GM18907 (cell line): ENCODE measurements around the gene LGALSL.
"Not testable (repeated sequence)": the region's sequence is repeated elsewhere in the genome, so short reads cannot be mapped to it uniquely, and the experiment has no call there.

Experiments
- ATAC-seq: cut with Tn5 transposase; IDR thresholded peaks from one replicate; pipeline ENCODE4 v1.9.1; 2021; ENCODE audit warnings: mild to moderate bottlenecking, moderate library complexity; ENCODE audit not compliant: unreplicated experiment

Gene LGALSL

DNA sequence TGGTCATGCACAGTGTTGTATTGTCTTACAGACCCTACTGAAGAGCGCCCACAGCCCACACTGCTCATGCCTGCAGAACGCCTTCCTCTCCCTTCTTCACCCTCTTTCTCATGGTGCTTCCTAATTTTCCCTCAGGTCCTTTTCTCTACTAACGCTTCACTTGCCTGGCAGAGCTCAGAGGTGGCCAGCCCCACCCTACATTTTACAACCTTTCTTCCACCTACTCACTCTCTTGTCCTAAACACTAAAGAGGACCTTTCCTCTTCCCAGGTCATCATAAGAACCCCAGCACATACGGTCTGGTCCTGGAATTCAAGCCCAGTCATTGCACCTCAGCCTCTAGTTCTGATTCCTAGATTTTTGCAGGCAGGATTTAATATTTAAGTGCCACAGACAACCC lies 11.7 kb upstream of the LGALSL start:
- ATAC-seq: no peak

DNA sequence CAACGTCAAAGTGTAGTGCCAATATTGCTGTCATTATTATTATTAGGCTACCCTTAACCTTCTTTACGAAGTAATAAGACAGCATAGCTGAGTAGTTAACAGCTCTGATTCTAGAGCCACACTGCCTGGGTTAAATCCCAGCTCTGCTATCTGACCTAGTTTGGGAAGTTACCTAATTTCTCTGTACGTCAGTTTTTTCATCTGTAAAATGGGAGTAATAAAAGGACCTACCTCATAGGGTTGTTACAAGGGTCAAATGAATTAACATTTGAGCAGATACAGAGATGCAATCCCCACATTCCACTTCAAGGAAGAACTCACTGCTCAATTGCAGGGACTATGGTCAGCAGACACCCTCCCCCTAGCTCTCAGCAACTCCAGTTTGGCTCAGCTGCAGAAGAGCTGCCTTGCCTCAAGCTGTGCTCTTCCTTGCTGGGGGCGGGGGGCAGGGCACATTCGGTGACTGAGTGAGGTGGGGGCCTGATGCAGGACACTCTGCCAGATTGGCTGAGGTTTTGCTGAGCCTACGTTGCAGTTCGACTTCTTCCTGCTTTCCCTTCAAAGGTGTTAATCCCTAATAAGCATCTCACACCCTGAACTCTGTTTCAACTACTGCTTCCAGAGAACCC lies 11.0 kb upstream of the LGALSL start:
- ATAC-seq: no peak

DNA sequence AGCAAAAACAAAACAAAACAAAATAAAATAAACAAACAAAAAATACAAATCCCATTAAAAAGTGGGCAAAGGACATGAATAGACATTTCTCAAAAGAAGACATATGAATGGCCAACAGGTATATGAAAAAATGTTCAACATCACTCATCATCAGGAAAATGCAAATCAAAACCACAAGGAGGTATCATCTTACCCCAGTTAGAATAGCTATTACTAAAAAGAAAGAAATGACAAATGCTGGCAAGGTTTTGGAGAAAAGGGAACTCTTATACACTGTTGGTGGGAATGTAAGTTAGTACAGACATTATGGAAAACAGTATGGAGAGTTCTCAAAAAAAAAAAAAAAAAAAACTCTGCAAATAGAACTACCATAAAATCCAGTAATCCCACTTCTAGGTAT lies 8.0 kb upstream of the LGALSL start:
- not testable (repeated sequence) for ATAC-seq

DNA sequence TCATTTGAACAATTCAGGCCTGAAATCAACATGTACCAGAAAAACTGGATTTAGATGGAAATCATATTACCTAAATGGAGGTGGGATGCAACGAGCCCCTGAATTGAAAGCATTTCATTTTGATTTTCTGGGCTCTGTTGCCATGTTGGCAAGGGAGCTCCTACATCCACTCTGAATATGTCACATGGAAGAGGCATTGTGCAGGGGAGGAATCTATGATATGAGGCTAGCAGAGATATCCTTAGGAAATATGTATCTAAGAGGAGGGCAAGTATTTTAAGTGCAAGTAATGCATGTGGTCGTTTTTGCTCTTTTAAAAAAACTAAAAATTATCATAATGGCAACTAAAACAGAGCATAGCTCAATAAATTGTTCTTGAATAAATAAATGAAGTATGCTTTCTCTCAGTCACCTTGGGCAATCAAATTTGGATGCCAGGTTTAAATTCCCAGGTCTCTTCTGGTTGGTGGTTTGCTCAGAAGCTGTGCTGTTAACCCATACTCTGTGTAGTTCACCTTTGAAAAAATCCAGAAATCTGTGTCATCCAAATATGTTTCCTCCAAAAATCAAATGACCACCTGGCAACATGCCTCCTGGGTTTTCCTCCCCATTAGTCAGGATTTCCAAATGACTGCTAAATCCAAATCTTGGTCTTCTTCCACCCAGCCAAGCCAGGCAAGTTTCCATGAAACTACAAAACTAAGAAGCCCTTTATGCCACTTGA lies 6.5 kb upstream of the LGALSL start:
- ATAC-seq: no peak

DNA sequence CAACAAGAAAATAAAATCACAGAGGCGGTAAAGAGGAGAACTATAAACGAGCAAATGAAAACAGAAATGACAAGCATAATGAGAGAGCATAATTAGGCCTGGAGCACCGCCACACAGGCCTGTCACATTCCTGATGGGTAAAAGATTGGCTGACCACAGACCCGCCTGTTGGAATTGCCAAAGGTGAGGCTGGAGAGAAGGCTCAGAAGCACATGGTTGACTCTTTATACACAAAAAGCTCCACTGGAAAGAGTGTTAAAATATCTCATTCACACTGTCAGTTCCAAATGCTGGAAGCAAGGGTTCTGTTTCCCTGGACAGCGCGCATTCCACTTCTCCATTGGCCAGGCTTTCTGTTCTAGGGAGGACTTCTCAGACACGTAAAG lies 5.9 kb upstream of the LGALSL start:
- ATAC-seq: no peak

DNA sequence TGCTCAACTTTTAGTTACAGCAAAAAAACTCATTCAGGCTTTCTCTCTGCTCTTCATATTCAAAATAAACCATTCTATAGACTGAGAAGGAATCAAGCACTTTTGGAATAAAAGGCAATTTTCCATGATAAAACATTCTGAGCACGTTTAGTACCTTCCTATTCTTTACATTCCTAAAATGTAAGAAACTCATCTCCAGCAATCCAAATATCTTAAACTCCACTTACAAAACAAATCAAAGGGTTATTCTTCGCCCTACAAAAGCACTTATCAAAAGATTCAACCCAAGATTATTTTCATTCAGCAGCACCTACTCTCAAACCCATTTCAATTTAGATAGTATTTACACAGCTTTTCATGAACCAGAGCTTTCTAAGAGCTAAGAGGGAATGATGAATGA lies 2.9 kb upstream of the LGALSL start:
- no peak for ATAC-seq

DNA sequence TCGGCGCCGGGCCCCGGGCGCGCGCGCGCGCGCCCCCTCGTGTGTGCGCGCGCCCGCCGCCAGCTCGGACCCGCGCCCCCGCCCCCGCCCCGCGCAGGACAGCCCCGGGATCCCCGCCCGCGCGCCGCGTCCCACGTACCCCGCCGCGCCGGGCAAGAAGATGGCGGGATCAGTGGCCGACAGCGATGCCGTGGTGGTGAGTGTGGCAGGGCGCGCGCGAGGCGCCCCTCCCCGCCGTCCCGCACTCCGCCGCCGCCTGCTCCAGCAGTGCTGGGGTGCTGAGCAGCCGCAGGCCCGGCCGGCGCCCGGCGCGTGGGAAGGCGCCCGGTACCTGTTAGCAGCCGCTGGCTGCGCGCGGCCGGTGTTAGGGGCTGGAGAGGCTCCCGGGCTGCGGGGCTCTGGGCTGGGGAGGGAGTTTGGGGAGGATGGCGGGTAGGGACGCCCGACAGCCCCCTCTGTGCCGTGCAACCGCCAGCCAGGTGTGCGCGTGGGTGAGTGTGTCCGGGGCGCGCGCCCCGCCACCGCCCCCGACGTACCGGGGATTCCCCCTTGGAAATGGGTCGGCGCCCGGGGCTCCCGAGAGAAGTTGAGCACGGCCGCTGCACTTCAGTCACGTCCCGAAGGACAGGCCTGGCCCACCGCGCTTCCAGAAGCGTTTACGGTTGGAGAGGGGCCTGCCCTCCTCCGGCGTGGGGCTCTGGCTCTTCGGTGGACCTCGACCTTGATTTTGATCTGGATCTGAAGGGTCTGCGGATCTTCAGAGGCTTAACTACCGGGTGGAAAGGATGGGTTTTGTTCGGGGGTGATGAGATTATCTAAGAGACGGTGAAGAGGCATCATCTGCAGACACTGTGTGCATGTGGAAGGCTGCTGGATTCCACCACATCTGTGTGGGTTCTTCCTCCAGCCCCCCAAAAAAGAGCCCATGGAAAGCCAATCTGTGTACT lies 697 bp downstream of the LGALSL start:
- ATAC-seq: peak; percentile 66

DNA sequence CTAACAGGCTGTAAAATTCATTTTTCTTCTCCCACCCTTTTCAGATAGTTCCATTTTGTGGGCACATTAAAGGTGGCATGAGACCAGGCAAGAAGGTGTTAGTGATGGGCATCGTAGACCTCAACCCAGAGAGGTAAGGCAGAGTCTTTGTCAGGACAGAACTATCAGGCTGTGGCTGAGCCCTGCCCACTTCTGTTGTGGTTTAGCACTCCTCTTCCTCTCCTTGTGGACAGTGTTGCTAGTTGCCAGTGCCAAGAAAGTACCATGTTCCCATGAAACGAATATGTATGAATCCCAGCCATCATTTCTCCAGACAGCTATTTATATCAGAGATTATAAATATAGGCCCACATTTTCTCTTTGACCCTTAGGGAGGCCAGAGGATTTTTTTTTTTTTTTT lies 1.6 kb downstream of the LGALSL start:
- no peak for ATAC-seq

DNA sequence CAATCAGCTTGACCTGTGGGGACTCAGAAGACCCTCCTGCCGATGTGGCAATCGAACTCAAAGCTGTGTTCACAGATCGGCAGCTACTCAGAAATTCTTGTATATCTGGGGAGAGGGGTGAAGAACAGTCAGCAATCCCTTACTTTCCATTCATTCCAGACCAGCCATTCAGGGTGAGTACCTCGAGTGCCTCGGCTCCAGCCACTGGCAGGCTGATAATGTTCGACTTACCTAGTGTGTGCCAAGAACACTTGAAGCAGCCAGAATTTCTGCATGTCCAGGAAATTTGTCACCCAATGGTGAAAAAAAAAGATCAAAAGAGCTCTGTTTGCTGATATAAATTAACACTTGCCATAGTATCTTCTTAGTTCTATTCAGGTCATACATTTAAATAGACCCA lies 2.3 kb downstream of the LGALSL start:
- no peak for ATAC-seq

DNA sequence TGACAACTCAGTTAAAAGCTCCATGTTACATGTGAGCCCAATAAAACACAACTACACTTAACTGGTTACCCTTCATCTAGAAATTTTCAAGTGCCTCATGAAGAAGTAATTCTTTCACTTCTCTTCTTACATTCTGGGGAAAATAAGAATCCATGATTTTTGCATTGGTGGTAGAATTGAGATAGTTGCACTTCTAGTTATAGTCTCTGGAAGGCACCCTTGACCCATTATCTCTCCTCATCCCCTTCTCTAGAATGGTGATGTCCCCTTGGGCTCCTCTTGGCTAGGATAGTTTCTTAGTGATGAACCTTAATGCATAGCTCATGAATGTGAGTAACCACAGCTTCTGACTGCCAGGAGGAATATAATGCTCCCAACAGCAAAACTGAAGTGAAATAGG lies 3.6 kb downstream of the LGALSL start:
- ATAC-seq: no peak

DNA sequence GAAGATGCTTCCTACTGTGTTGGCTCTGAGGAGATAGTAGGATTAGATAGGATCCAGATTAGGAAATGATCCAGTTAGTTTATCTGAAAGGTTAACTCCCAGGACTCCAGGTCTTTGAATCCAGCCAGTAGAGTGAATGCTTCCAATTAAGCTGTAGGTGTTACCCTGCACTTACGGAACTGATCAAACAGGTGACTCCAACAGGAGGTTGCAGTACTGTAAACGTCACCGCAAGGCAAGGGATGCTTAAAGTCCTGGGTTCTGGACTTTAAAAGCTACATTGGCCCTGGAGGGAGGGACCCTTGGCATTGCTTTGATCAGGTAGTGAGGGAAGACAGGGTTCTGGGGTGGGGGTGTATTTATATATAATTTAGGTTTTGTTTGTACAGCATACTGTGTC lies 5.6 kb downstream of the LGALSL start:
- no peak for ATAC-seq

DNA sequence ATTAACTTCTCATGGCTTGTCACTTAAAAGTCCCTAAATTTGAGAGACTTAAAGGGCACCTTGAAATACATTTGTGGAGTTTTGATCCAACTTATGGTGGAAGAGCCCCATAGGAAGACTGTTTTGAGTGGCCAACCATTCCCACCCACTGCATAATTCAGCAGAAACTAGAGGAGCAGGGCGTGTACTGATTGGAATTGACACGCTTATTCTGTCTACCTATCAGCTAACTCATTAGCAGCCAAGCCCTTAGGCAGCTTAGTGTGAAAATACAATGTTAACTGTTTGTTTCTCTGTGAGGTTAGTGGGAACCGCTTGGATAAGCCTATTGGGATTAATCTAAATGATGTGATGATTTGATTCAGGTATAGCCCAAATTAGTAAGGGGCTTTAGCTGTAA lies 6.4 kb downstream of the LGALSL start:
- ATAC-seq: no peak

DNA sequence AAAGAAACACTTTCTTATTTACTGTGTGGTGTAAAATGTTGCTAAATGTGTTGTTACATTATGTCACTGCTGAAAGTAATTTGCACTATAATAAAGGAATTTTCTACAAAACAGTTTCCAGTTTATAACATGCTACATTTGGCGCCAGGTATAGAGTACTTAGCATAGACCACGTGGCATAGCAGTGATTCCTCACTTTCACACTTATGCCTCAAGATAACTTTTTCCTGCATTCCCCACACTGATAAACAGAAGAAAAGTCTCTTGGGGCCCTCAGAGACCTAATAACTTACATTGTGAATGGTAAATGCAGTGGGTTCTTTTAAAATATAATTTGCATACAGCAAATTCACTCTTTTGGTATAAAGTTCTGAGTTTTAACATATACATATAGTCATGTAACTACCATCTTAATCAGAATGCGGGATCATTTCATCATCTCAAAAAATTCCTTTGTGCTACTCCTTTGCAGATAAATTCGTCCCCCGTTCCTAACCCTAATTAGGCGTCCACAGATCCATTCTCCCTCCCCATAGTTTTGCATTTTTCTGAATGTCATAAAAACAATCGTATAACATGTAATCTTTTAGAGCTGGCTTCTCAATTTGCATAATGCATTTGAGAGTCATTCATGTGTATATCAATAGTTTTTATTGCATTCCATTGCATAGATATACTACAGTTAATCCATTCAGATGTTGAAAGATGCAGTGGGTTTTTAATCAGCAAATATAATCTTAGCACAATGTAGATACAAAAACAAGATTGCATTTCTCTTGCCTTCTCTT lies 7.5 kb downstream of the LGALSL start:
- ATAC-seq: no peak

DNA sequence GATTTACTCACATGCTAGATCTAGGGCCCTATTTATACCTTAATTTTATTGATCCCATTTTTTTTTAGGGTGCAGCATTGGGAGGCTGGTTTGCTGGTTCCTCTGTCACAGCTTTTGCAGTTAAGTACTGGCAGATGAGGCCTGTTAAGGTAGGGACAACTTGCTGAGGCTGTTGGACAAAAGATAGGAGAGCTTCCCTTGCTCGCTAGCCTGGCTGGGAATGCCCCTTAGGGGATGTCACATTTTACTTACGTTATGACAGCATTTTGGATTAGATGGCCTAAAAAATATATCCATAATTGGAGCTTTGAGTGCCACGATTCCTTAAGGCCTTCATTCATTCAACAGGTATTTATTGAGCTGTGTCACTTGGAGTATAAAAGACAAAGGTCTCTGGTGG lies 8.2 kb downstream of the LGALSL start:
- no peak for ATAC-seq

DNA sequence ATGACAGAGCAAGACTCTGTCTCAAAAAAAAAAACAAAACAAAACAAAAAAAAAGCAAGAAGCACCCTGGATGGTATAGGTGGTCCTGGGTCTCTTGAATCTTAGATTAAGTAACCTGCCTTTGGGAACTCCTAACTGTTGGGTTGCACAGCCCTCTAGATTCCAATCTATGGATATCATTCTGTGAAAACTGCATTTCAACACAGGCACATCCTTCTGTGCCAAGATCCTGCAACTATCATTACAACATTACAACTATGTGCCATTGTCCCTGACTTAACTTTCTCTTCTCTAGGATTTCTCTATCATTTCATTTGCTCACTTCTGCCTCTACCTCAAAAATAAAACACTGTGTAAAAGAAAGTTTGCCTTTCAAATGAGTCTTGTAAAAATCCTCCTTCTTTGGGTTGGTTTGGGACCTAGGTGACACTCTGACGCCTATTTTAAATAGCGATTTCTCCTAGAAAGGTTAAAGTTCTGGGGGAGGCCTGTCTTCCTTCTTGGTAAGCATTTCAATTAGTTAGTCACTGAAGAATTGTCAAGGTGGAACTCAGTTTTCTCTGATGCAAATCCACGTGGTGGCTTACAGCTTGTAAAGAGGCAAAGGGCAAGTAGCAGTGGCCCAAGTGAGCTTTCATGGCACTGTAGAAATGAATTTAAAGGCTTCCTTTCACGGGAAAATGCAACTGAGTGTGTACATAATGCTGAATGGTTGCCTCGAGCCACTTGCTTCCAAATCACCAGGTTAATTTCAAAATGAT lies 9.2 kb downstream of the LGALSL start:
- ATAC-seq: no peak

DNA sequence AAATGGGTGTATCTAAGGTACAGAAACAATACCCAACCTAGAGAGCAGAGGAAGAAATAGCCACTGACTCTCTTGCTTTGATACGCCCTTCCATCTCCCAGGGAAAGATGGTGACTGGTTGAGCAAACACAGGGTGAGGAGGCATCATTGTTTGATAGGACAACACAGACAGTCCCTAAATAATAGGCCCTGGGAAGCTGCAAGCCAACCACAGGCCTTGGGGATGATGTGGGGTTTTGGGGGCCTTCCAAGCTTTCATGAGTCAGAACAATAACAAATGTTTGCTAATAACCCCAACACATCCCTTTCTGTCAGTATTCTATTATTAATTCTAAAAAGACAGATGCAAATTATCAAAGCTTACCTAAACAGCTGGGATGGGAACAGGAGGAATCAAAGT lies 9.8 kb downstream of the LGALSL start:
- ATAC-seq: no peak

DNA sequence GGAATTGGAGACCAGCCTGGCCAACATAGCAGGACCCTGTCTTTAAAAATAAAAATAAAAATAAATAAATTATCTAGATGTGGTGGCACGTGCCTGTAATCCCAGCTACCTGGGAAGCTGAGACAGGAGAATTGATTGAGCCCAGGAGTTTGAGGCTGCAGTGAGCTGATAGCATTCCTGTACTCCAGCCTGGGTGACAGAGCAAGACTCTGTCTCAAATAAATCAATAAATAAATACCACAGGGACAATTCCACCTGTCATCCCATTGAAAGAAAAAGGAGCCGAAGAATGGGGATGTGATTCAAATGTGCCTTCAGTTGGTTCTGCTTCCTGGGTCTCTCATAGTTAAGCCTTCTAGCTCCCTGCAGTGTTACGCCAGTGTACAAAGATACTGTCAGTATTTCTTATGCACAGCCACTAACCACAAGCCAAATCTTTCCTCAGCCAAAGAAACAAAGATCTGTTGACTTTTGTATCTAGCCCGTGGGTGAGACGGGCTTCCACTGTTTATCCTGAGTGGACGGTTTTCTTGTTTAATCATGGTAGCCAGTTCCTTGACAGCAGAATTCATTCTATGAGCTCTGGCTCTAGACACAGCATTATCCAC lies 12.6 kb downstream of the LGALSL start:
- no peak for ATAC-seq

DNA sequence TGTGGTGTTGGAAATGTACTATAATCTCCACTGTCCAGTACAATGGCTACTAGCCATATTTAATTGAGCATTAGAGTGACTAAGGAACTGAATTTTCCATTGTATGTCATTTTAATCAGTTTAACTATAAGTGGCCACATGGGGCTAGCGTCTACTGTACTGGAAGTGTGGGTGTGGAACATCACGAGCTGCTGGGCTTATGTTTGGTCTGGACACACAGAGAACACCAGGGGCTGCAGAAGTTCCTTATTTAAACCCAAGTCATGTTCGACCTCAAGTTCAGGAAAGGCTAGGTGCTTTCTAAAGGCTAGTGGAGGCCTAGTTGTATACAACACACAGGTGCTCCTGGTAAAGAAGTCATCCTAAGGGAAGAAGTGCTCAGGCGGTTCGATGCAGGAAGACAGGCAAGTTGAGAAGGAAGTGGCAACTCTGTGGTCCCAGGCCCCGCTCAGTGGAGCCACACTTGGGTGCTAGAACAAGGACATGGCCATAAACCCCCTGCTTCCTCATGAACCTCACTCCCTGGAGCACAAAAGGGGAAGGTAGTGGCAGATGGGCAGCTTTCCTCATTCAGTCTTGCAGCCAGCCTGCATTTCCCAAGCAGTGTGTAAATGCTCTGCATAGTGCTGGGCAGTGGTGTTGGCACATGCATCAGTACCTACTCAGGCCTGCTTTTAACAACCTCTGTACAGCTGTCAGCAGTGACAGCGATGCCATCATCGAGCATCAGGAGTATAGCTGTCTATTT lies 13.3 kb downstream of the LGALSL start:
- ATAC-seq: no peak

DNA sequence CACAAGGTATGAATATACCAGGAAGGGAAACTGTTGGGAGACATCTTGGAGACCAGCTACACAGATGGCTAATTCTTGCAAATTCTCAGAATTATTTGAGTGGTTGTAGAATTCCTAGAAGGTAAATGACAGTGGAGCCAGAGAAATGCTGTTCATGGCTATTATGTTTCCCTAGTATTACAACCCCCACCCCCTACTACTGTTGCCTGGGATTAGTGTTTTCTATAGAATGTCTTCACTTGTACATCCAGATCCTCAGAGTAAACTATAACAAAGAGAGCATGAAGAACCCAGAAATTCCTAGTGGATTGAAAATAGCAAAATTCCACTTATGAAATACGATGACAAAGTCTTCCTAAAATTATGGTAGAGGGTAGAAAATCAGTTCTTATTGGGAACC lies 15.3 kb downstream of the LGALSL start:
- ATAC-seq: no peak
